Measurements from ENCODE around the gene CACNA1C.

CACNA1C gene

GRCh38 chr12:2588345-2588744, 535.6 kb downstream of the CACNA1C start:
- TF ChIP-seq CTCF (IDR thresholded peaks at IDR 0.05; ENCODE audit: insufficient read depth, low read depth, low read length, missing control alignments), result no peak
- no peak for DNase-seq (ENCODE audit: low read depth)
- no peak overlapping the region for H3K4me3 ChIP-seq (ENCODE audit: low read length)

GRCh38 chr12:2589381-2589780, 536.6 kb downstream of the CACNA1C start:
- no peak for TF ChIP-seq CTCF (IDR thresholded peaks at IDR 0.05; ENCODE audit: insufficient read depth, low read depth, low read length, missing control alignments)
- DNase-seq (ENCODE audit: low read depth), result no peak
- no peak overlapping the region for H3K4me3 ChIP-seq (ENCODE audit: low read length)

- no peak overlapping the region for H3K4me3 ChIP-seq (ENCODE audit: low read length)
- TF ChIP-seq CTCF (IDR thresholded peaks at IDR 0.05; ENCODE audit: insufficient read depth, low read depth, low read length, missing control alignments), result no peak
- DNase-seq (ENCODE audit: low read depth), result no peak
These were observed 540.3 kb downstream of the CACNA1C start for GRCh38 chr12:2593045-2593444.

- H3K4me3 ChIP-seq (ENCODE audit: low read length), result no peak overlapping the region
- DNase-seq (ENCODE audit: low read depth), result no peak
- no peak for TF ChIP-seq CTCF (IDR thresholded peaks at IDR 0.05; ENCODE audit: insufficient read depth, low read depth, low read length, missing control alignments)
These were observed 543.7 kb downstream of the CACNA1C start for GRCh38 chr12:2596441-2596840.

- no peak for TF ChIP-seq CTCF (IDR thresholded peaks at IDR 0.05; ENCODE audit: insufficient read depth, low read depth, low read length, missing control alignments)
- DNase-seq (ENCODE audit: low read depth), result no peak
- H3K4me3 ChIP-seq (ENCODE audit: low read length), result no peak overlapping the region
These were observed 552.5 kb downstream of the CACNA1C start for GRCh38 chr12:2605301-2605700.

GRCh38 chr12:2606186-2606910, 553.6 kb downstream of the CACNA1C start:
- no peak overlapping the region for H3K4me3 ChIP-seq (ENCODE audit: low read length)
- DNase-seq (ENCODE audit: low read depth), result no peak
- no peak for TF ChIP-seq CTCF (IDR thresholded peaks at IDR 0.05; ENCODE audit: insufficient read depth, low read depth, low read length, missing control alignments)

All from epithelial cell of esophagus (primary cell).